GM08714 (cell line): ENCODE measurements around the gene PBRM1.
"Not testable (repeated sequence)": the region's sequence is repeated elsewhere in the genome, so short reads cannot be mapped to it uniquely, and the experiment has no call there.

Experiments used
- H3K4me3 ChIP-seq: fragments of 200-500 bp; sonication (Bioruptor generic); 2 replicates; pipeline ENCODE4 v1.5.1; 2014; ENCODE audit warnings: mild to moderate bottlenecking, low read length, inconsistent platforms
- ZNF274 ChIP-seq: IDR thresholded peaks from 2 replicates; pipeline ENCODE4 v1.6.1; 2012; ENCODE audit warnings: mild to moderate bottlenecking, low read depth, low read length

Gene PBRM1

DNA sequence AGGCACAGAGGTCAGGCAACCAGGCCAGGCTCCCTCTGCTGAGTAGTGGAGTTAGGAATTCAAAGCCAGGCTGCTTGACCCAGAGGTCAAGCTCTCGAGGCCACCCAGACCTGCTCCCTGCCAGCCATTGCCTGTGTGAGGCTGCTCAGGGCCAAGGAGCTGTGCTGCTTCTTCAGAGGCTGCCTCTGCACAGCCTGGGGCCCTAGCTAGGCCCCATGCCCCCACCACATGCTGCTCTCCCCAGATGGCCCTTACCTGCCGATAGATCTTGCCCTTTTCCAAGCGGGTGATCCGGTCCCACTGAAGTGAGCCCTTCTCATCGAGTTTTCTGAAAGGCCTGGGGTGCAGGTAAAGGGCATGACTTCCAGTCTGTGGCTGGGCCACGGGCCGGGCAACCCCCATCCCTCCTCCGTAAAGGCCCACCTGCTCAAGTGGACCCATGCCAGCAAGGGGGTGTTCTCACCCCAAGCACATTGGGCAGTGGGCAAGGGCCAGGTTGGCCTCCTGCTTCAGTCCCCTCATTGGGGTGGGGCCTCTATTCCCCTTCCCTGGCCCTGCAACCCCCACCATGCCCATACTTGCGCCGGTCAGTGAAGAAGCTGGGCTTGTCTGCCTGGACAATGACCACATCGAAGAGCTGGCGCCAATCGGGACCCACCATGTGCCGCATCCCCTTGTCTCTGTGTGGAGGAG, 158.5 kb downstream of the PBRM1 start:
- no peak for TF ChIP-seq ZNF274
- no peak overlapping the region for H3K4me3 ChIP-seq

GRCh38 chr3:52526671-52527038, 159.1 kb downstream of the PBRM1 start:
- not testable (repeated sequence) for H3K4me3 ChIP-seq

DNA sequence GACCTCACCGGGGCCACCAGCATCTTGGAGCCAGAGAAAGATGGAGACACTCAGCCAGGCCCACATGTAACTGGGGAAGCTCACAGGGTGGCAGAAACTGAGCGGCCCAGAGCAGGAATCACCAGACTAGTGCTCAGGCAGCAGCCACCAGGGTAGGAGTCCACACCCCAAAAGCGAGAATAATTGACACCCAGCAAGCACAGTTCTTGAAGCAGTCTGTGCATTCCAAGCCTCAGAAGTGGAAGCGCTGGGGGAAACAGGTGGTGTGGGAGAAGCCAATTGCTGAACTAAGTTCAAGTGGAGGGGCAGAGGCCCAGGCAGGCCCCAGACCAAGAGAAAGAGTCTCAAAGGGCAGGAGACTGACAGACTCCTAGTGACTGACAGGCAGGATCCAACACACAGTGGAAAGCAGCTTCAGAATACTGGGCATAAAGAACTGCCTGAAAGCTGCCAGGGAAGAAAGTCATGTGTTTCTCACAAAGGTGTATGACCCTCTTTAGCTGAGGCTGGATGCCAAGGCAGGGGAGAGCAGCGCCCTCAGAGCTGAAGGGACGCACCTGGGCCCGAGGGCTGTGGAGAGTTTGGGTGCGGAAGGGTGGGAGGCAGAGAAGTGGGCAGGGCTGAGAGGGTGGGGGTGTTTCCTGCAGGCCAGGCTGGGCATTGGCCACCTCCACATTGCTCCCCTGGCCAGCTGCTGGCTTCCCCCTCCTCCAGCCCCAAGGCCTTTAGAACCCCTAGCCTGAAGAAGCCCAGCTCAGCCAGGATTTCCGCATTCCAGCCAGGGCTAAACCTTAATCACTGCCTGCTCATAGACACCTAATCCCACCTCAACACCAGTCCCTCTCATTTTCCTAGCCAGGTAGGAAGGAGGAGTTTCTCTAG, 159.8 kb downstream of the PBRM1 start:
- no peak overlapping the region for H3K4me3 ChIP-seq
- no peak for TF ChIP-seq ZNF274

DNA sequence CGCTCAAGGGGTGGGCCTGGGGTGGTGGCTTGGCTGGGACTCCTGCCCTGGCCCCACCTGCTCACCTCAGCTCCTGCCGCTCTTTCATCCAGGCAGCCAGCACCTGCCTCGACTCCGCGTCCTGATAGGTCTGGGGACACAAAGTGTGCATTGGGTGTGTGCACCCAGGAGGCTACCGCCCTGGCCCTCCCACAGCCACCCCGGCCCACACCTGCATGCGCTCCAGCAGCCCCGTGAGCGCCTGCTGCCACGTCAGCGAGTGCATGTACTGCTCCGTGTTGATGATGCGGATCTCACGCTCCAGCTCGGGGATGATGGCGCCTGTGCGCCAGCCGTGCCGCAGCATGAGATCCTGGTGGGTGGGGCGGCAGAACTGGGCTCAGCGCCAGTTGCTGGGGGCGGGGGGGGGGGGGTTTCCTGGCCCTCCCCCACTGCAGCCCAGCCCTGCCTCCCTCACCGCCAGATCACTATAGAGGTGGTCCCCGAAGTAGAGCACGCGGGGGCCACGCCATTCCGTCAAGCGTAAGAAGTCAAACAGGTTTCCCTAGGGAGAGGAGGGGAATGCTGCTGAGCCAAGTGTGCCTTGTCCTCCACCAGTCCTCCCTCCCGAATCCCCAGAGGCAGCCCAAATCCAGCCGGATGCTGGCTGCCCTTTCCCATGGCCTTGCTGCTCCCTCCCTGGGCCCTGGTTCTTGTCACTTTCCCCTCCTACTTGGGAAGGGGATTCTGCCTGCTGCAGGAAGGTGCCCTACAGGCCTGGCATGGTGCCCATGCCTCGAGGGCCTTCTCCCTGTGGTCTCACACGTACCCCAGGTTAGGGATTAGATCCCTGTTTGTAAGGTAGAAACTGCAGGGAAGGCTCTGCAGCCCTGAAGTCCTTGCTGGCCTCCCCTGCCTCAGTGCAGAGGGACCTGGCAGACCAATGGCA, 160.7 kb downstream of the PBRM1 start:
- TF ChIP-seq ZNF274, result no peak
- no peak overlapping the region for H3K4me3 ChIP-seq

DNA sequence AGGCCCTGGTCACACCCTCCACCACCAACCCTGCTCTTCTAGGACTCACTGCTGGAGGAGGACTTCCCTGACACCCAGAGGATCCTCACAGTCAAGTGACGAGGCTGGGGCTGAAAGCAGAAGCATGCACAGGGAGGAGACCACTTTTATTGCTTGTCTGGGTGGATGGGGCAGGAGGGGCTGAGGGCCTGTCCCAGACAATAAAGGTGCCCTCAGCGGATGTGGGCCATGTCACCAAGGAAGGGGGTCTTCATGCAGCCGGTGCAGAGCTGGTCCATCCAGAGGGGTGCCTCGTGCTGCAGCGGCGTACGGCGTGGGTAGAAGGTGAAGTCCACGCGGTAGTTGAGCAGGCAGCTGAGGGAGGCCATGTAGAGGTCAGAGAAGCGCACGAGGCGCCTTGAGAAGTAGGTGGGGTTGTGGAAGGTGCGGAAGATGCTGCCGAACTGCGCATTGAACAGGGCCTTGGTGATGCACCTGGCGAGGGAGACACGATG, 161.4 kb downstream of the PBRM1 start:
- no peak overlapping the region for H3K4me3 ChIP-seq
- no peak for TF ChIP-seq ZNF274

DNA sequence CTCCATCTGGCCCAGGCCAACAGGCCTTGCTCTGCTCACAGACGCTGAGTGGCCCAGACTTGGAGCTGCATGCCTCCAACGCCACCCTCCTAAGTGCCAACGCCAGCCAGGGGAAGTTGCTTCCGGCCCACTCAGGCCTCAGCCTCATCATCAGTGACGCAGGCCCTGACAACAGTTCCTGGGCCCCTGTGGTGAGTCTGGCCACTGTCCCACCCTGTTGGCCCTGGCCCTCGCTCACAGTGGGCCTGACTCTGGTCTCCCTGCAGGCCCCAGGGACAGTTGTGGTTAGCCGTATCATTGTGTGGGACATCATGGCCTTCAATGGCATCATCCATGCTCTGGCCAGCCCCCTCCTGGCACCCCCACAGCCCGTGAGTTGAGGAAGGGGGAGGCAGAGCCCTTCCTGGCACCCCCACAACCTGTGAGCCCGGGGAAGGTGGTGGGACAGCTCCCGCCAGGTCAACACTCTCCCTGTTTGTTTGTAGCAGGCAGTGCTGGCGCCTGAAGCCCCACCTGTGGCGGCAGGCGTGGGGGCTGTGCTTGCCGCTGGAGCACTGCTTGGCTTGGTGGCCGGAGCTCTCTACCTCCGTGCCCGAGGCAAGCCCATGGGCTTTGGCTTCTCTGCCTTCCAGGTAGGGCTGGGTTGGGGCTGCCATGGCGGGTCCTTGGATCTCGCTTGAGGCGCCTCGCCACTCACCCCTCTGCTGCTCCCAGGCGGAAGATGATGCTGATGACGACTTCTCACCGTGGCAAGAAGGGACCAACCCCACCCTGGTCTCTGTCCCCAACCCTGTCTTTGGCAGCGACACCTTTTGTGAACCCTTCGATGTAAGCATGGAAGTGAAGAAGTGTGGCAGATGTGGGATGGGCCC, 162.1 kb downstream of the PBRM1 start:
- TF ChIP-seq ZNF274, result no peak
- H3K4me3 ChIP-seq, result no peak overlapping the region

DNA sequence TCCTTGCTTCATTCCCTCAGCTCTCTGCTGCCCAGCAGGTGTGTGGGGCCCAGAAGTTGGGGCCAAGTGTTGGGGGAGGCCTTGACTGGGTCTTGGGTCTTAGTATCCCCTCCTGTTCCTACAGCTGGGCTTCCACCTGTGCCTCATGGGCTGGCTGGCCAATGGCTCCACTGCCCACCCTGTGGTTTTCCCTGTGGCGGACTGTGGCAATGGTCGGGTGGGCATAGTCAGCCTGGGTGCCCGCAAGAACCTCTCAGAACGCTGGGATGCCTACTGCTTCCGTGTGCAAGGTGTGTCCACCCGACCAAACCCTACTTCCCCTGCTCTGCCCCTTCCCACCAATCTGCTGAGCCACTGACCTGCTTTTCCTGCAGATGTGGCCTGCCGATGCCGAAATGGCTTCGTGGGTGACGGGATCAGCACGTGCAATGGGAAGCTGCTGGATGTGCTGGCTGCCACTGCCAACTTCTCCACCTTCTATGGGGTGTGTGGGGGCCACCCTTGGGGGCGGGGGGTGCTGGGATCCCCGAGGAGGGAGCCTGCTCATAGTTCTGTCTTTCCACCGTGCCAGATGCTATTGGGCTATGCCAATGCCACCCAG, 163.0 kb downstream of the PBRM1 start:
- H3K4me3 ChIP-seq, result no peak overlapping the region
- no peak for TF ChIP-seq ZNF274

DNA sequence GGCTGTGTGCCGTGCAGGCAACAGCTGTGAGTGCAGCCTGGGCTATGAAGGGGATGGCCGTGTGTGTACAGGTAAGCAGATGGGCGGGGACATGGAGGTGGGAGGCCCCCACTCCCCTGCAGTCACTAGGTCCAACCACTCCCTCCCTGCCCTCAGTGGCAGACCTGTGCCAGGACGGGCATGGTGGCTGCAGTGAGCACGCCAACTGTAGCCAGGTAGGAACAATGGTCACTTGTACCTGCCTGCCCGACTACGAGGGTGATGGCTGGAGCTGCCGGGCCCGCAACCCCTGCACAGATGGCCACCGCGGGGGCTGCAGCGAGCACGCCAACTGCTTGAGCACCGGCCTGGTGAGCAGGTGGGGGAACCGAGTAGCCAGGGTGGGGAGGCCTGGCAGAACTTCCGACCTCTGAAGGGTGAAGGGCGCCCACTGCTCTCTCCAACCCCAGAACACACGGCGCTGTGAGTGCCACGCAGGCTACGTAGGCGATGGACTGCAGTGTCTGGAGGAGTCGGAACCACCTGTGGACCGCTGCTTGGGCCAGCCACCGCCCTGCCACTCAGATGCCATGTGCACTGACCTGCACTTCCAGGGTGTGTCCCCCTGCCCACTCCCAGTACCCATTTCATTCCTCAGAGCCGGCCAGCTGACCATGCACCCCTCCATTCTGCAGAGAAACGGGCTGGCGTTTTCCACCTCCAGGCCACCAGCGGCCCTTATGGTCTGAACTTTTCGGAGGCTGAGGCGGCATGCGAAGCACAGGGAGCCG, 163.6 kb downstream of the PBRM1 start:
- no peak for TF ChIP-seq ZNF274
- no peak overlapping the region for H3K4me3 ChIP-seq

DNA sequence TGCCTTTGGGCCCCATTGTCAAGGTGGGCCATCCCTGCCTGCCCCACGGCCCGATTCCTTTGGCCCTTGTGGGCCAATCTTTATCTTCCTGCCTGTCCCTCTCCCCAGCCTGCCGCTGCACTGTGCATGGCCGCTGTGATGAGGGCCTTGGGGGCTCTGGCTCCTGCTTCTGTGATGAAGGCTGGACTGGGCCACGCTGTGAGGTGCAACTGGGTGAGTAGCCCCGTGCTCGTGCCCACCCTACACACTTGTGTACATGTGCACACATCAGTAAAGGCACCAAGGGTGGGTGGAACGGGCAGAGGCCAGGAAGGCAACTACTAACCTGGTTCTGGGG, 164.3 kb downstream of the PBRM1 start:
- no peak for TF ChIP-seq ZNF274
- no peak overlapping the region for H3K4me3 ChIP-seq

DNA sequence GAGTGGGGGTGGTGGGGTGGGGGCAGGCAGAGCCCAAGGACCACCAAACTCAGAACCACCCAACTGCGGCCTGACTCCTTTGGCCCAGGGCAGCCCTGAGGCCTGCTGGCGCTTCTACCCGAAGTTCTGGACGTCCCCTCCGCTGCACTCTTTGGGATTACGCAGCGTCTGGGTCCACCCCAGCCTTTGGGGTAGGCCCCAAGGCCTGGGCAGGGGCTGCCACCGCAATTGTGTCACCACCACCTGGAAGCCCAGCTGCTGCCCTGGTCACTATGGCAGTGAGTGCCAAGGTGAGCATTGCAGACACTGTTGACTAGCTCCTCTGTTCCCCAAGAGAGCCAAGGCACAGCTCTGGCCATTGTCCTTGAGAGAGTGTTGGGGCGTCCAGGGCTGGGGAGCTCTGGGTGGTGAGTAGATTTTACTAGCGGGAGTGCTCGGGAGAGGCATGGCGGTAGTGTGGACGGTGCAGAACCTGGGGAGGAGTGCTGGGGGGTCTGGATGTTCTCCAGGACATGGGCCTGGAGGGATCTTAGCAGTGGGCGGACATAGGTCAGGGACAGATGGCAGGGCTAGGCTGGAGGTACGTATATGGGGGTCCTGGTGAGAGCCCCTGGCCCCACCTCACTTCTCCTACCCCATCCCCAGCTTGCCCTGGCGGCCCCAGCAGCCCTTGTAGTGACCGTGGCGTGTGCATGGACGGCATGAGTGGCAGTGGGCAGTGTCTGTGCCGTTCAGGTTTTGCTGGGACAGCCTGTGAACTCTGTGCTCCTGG, 164.8 kb downstream of the PBRM1 start:
- no peak for TF ChIP-seq ZNF274
- no peak overlapping the region for H3K4me3 ChIP-seq

GRCh38 chr3:52520141-52520667, 165.5 kb downstream of the PBRM1 start:
- no peak for TF ChIP-seq ZNF274
- no peak overlapping the region for H3K4me3 ChIP-seq

- no peak for TF ChIP-seq ZNF274
- no peak overlapping the region for H3K4me3 ChIP-seq
Observed at GRCh38 chr3:52519445-52520140, 166.1 kb downstream of the PBRM1 start.
